Stimulated activated CD8-positive, alpha-beta memory T cell treated with anti-CD3 and anti-CD28 coated beads, Interleukin-4, amount 100 ng/mL, for 4 hours (primary cell): ENCODE results near the gene CYP3A7.
"Not testable (repeated sequence)": the region's sequence is repeated elsewhere in the genome, so short reads cannot be mapped to it uniquely, and the experiment has no call there.

Source experiments
- DNase-seq, 2 donors: peaks; one replicate each; pipeline ENCODE4 v3.0.0-alpha.2; 2020; ENCODE audit warnings: low read depth in 2 of 2, low spot score in 1 of 2

Gene CYP3A7

DNA sequence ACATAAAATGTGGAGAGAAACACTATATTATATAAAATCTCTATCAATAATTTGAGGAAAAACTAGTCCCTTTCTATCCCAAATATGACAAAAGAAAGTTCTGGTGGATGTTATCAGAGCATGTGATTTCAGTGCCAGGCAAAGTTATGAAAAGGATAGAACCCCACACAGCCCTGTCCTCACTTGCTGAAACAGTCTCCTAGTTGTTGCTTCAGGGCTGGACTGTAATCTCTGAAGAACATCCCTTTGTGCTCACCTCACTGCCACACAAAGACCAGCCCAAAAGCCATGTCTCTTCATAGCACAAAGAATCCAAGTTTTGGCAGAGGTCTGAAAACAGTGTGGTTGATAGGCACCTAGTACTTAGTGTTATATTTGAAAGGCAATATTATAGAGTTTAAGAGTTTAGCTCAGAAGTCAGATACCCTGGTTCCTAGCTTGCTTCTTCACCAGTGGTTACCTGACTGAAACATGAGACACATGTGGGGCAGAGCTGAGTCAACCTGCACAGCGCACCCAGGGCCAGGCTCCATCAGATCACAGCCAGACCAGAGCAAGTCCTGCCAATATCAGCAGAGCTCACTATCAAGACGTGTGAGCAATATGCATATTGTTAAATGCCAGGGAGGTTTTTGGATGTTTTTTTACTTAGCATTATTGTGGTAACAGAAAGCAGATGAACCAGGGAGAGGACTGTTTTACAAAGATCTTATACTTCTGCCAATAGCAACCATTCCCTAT is 25.0 kb downstream of the CYP3A7 start:
- no peak for DNase-seq

- no peak for DNase-seq
Observed at GRCh38 chr7:99709260-99709659, 25.7 kb downstream of the CYP3A7 start.

DNA sequence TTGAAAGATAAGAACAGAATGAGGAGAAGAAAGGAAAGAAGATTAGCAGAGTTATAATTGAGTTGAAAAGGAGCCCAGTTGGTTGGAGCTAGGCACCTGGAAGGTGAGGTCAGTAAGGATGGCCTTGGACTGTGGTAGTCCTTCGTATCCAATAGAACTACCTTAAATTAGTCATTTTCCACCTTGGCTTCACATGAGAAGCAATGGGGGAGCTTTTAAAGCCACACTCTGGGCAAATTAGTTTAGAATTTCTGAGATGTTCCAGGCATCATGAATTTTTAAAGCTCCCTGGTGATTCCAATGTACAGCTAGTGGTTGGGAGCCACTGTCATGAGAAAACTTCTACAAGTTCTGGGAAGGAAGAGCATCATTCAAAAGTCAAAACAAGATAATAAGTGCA is 27.9 kb downstream of the CYP3A7 start:
- no peak for DNase-seq

- no peak for DNase-seq
Observed at GRCh38 chr7:99699946-99700345, 35.0 kb downstream of the CYP3A7 start.

- not testable (repeated sequence) for DNase-seq
Observed at GRCh38 chr7:99698867-99699730, 35.9 kb downstream of the CYP3A7 start.

DNA sequence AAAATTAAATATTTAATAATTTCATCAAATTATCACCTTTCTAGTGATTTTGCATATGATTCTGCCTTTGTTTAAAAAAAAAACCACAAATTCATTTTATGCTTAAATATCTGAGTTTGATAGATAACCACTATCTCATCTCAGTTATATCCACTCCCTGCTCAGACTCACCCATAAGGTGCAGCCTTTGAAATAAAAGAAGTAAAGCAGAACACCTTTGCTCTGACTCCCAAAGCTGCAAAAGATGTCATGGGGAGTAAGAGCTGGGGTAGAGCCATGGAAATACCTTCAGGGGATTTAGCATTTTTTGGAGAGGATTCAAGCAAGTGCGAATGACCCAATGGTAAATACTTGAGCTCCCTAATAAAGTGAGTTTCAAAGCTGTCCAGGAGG is 40.1 kb downstream of the CYP3A7 start:
- no peak for DNase-seq

GRCh38 chr7:99694201-99694911 is 40.6 kb downstream of the CYP3A7 start:
- no peak for DNase-seq

GRCh38 chr7:99693427-99694200 is 41.4 kb downstream of the CYP3A7 start:
- DNase-seq = no peak

DNA sequence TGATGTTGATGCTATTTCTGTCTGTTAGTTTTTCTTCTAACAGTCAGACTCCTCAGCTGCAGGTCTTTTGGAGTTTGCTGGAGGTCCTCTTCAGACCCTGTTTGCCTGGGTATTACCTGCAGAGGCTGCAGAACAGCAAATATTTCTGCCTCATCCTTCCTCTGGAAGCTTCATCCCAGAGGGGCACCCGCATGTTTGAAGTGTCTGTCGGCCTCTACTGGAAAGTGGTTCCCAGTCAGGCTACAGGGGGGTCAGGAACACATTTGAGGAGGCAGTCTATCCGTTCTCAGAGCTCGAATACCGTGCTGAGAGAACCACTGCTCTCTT is 41.9 kb downstream of the CYP3A7 start:
- no peak for DNase-seq

- not testable (repeated sequence) for DNase-seq
Observed at GRCh38 chr7:99692563-99692962, 42.4 kb downstream of the CYP3A7 start.

DNA sequence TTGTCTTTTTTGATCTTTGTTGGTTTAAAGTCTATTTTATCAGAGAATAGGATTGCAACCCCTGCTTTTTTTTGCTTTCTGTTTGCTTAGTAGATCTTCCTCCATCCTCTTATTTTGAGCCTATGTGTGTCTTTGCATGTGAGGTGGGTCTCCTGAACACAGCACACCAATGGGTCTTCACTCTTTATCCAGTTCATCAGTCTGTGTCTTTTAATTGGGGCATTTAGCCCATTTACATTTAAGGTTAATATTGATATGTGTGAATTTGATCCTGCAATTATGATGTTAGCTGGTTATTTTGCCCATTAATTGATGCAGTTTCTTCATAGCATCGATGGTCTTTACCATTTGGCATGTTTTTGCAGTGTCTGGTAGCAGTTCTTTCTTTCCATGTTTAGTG is 43.3 kb downstream of the CYP3A7 start:
- DNase-seq = not testable (repeated sequence)

DNA sequence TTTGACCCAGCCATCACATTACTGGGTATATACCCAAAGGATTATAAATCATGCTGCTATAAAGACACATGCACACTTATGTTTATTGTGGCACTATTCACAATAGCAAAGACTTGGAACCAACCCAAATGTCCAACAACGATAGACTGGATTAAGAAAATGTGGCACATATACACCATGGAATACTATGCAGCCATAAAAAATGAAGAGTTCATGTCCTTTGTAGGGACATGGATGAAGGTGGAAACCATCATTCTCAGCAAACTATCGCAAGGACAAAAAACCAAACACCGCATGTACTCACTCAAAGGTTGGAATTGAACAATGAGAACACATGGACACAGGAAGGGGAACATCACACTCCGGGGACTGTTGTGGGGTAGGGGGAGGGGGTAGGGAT is 44.1 kb downstream of the CYP3A7 start:
- not testable (repeated sequence) for DNase-seq

- DNase-seq = not testable (repeated sequence)
Observed at GRCh38 chr7:99685871-99686608, 49.0 kb downstream of the CYP3A7 start.

GRCh38 chr7:99685129-99685758 is 49.8 kb downstream of the CYP3A7 start:
- DNase-seq = no peak

DNA sequence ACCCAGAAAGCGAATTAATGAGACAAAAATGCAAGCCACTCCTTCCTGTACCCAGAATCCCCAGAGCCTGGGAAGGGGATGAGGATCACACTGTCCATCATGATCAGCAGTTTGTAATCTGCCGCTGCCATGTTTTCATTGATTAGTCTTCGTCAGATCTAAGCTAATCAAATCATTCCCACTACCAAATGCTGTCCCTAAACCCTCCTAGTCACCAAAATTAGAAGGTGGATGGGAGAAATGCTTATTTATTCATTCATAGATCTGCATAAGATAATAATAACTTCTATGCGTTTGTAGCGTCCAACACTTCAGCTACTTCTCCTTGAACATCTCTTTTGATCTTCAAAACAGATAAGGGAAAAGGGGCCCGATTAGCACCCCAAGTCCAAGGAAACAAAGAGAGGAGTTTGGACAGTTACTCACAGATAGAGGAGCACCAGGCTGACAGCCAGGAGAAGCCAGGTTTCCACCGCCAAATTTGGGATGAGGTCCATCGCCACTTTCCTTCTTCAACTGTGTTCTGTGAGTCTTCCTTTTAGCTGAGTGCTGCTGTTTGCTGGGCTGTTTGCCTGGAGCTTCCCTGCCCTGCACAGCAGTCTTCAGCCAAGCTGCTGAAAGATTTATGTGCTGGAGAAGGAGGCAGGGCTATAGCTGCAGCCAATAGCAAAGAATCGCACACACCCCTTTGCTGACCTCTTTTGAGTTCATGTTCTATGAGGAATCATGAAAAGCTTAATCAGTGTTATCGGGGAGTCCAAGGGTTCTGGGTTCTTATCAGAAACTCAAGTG is 55.4 kb downstream of the CYP3A7 start, which contains the start of gene CYP3A5:
TSS of gene CYP3A5 (minus strand) at position 597 of the 792 bp plus-strand sequence. CDS start at position 497, 100 bp downstream.
- DNase-seq = no peak

DNA sequence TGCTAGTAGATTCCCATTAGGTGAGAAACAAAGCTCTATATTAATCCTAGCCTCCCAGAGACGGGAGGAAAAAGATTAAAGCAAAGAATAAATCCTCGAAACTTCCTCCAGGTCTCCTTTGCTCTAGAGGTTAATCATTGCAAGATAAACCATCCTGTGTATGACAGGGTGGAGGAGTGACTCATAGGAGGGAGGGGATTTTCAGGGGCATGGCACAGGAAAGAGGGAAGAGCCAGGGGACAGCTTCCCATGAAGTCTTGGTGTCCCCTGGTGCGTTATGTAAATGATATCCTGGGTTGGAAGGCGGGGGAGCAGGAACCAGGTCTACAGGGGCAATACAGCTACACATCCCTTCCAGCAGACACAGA is 56.0 kb downstream of the CYP3A7 start:
- no peak for DNase-seq

GRCh38 chr7:99677648-99678045 is 57.3 kb downstream of the CYP3A7 start:
- DNase-seq = no peak

DNA sequence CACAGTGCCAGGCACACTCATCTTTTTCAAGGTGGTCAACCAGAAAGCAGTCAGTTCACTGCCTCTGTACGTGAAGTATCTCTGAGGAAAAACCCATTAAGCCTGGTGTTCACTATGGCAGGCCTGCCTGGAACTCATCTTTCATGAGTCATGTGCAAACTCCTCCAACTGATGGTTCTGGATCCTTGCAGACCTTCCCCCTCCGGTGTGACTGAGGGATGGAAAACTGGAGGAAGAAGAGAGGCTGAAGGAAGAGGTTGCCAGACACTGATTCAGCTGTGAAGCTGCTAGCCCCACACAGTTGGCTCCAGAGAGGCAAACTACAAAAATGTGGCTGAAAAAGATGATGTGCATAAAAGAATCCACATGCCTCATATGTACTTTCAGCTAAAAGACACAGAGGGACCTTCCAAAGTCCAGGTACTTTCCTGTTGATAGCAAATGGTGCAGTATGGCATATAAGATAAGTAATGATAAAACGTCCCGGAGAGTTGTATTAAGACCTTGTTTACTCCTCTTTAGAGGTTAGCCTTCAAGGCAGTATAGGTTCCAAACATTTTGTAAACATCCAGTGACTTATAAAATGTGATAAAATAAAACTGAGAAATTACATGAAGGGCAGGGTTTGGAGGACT is 57.9 kb downstream of the CYP3A7 start:
- DNase-seq = no peak
